ENCODE results near the gene PHACTR2. TPM values are rescaled to one million over a fixed set of nuclear protein-coding genes. Genes with fewer than 3 reads are reported as not detected.

The PHACTR2 gene
- total and polyA plus RNA-seq, 2 of the 13 experiments (the other 11 are each of a cell fraction or from before 2014, with no cell fraction given), result 11.3 to 28.2 TPM

- Histone ChIP-seq H3K4me3 (replicated peaks in 1 of 3; ENCODE audit: insufficient read depth in 1 of 3, low read depth in 2 of 3, low read length in 3 of 3) (no peak overlapping the region), H3K27ac (ENCODE audit: extremely low read length, insufficient read depth, low read length) (no peak overlapping the region), H4K20me1 (ENCODE audit: insufficient read depth, low read length) (no peaks in the 10 kb centered on the region), H3K9ac (ENCODE audit: insufficient read depth, low read depth, low read length) (no peak overlapping the region), H3K4me2 (ENCODE audit: low read depth, low read length) (no peak overlapping the region), H3K4me1 (ENCODE audit: insufficient read depth, low read length) (peaks cover 47% of the 10 kb centered on the region), H3K9me3 (ENCODE audit: low read length) (peaks cover 5% of the 10 kb centered on the region; the same call in 1 of the 2 replicates), H3K36me3 (replicated peaks in 1 of 2; ENCODE audit: control insufficient read depth in 1 of 2, insufficient read depth in 2 of 2, low read length in 2 of 2) (no peaks in the 10 kb centered on the region), H3K79me2 (ENCODE audit: insufficient read depth, low read length) (peaks cover 74% of the 10 kb centered on the region), H3K27me3 (ENCODE audit: control insufficient read depth in 1 of 2, insufficient read depth in 2 of 2, low read length in 2 of 2) (no peaks in the 10 kb centered on the region), H2AFZ (ENCODE audit: low read length) (no peak overlapping the region)
- WGBS (ENCODE audit: low lambda C conversion rate), result 93% methylated on average over 3 of the region's 3 CpGs
- ATAC-seq (no peak), FAIRE-seq (no peak), DNase-seq (ENCODE audit: low spot score) (no peak)
- intact Hi-C loops (cut with micrococcal nuclease; ENCODE audit: unreplicated experiment), result no loop called here
- BruUV-seq (replicated peaks), result no TSS peak
- no peak for TF ChIP-seq HOXA3 (CRISPR knock-in tag; IDR thresholded peaks at IDR 0.05)
- no peak for TF ChIP-seq CCAR2 (optimal IDR thresholded peaks at IDR 0.05; ENCODE audit: low read depth, low read length)
- no peak for TF ChIP-seq ZNF773 (CRISPR knock-in tag; IDR thresholded peaks at IDR 0.05; ENCODE audit: borderline replicate concordance)
- TF ChIP-seq ZXDC (CRISPR knock-in tag; IDR thresholded peaks at IDR 0.05), result no peak
- in situ Hi-C loops (cut with HindIII; ENCODE audit: extremely low pct_ligation_motif_present, low pct_unique_long_range_greater_than_20kb), result no loop called here
- POLR2A ChIA-PET, result no interaction called here
- CTCF ChIA-PET (ENCODE audit: low intra/inter-chr PET ratio, low total read pairs), result no interaction called here
Measured at GRCh38 chr6:143682805-143683204, 5.0 kb downstream of the PHACTR2 start.

GRCh38 chr6:143684486-143684885 is 6.7 kb downstream of the PHACTR2 start:
- Histone ChIP-seq H3K4me1 (ENCODE audit: insufficient read depth, low read length) (peaks cover 56% of the 10 kb centered on the region), H3K9me3 (ENCODE audit: low read length) (peaks cover 5% of the 10 kb centered on the region; the same call in 1 of the 2 replicates), H2AFZ (ENCODE audit: low read length) (no peak overlapping the region), H4K20me1 (ENCODE audit: insufficient read depth, low read length) (no peaks in the 10 kb centered on the region), H3K36me3 (replicated peaks in 1 of 2; ENCODE audit: control insufficient read depth in 1 of 2, insufficient read depth in 2 of 2, low read length in 2 of 2) (no peaks in the 10 kb centered on the region), H3K9ac (ENCODE audit: insufficient read depth, low read depth, low read length) (no peak overlapping the region), H3K27me3 (ENCODE audit: control insufficient read depth in 1 of 2, insufficient read depth in 2 of 2, low read length in 2 of 2) (no peaks in the 10 kb centered on the region), H3K4me3 (replicated peaks in 1 of 3; ENCODE audit: insufficient read depth in 1 of 3, low read depth in 2 of 3, low read length in 3 of 3) (no peak overlapping the region), H3K79me2 (ENCODE audit: insufficient read depth, low read length) (peaks cover 73% of the 10 kb centered on the region), H3K4me2 (ENCODE audit: low read depth, low read length) (no peak overlapping the region), H3K27ac (ENCODE audit: extremely low read length, insufficient read depth, low read length) (no peak overlapping the region)
- DNase-seq (ENCODE audit: low spot score) (no peak), ATAC-seq (no peak), FAIRE-seq (no peak)
- WGBS (ENCODE audit: low lambda C conversion rate), result 80% methylated on average over 1 of the region's 1 CpG
- TF ChIP-seq ZNF7 (CRISPR knock-in tag; IDR thresholded peaks at IDR 0.05) (peak; percentile 92), ZNF687 (CRISPR knock-in tag; IDR thresholded peaks at IDR 0.05) (no peak)
- in situ Hi-C loops (cut with HindIII; ENCODE audit: extremely low pct_ligation_motif_present, low pct_unique_long_range_greater_than_20kb) (no loop called here), intact Hi-C loops (cut with micrococcal nuclease; ENCODE audit: unreplicated experiment) (no loop called here)
- BruUV-seq (replicated peaks), result no TSS peak
- POLR2A ChIA-PET, result no interaction called here
- CTCF ChIA-PET (ENCODE audit: low intra/inter-chr PET ratio, low total read pairs), result no interaction called here

All from HepG2 (cell line).